ENCODE data around the gene ANKRD40. TPM values are rescaled to one million over a fixed set of nuclear protein-coding genes. Genes with fewer than 3 reads are reported as not detected.
A peak's percentile ranks its signal among the peaks of the same experiment; 100 is the strongest.

ANKRD40 gene
- total and polyA plus RNA-seq, 9 of the 15 experiments (the other 6 are each of a cell fraction or from before 2014, with no cell fraction given), result 9.0 to 28.9 (median 27.7) TPM

- TF ChIP-seq HBP1 (CRISPR knock-in tag; IDR thresholded peaks at IDR 0.05) (no peak), TRIM28 (IDR thresholded peaks at IDR 0.05) (no peak), VEZF1 (CRISPR knock-in tag; IDR thresholded peaks at IDR 0.05) (no peak), ATF4 (CRISPR knock-in tag; IDR thresholded peaks at IDR 0.05) (no peak), LCOR (CRISPR knock-in tag; IDR thresholded peaks at IDR 0.05) (peak; percentile 89; the same call in 1 of the 2 replicates), ZNF12 (CRISPR knock-in tag; IDR thresholded peaks at IDR 0.05) (no peak), TEAD4 (IDR thresholded peaks at IDR 0.05; ENCODE audit: low read length) (peak; percentile 4; the same call in 1 of the 2 replicates), TEAD4 (CRISPR knock-in tag; IDR thresholded peaks at IDR 0.05; ENCODE audit: borderline replicate concordance) (no peak), SUPT5H (IDR thresholded peaks at IDR 0.05) (peak; percentile 58), RBM25 (IDR thresholded peaks at IDR 0.05; ENCODE audit: low read depth, low read length, severe bottlenecking) (no peak), ZNF695 (CRISPR knock-in tag; IDR thresholded peaks at IDR 0.05) (no peak), DDX20 (tag; IDR thresholded peaks at IDR 0.05; ENCODE audit: low read depth) (no peak), MCM3 (IDR thresholded peaks at IDR 0.05) (no peak), ZNF232 (CRISPR knock-in tag; IDR thresholded peaks at IDR 0.05) (no peak), TFAP4 (CRISPR knock-in tag; IDR thresholded peaks at IDR 0.05; ENCODE audit: borderline replicate concordance) (no peak), ARHGAP35 (IDR thresholded peaks at IDR 0.05; ENCODE audit: partially characterized antibody) (no peak), BRCA1 (IDR thresholded peaks at IDR 0.05) (no peak), BRCA1 (CRISPR knock-in tag; IDR thresholded peaks at IDR 0.05) (no peak), RFX7 (CRISPR knock-in tag; IDR thresholded peaks at IDR 0.05) (no peak), RHOXF2B (CRISPR knock-in tag; conservative IDR thresholded peaks at IDR 0.05) (no peak), GABPB2 (CRISPR knock-in tag; conservative IDR thresholded peaks at IDR 0.05) (no peak), TAF7 (tag; IDR thresholded peaks at IDR 0.05) (peak; percentile 64; the same call in 1 of the 2 replicates), SMARCA5 (IDR thresholded peaks at IDR 0.05) (no peak), ZNF511 (CRISPR knock-in tag; IDR thresholded peaks at IDR 0.05) (no peak), RFX1 (IDR thresholded peaks at IDR 0.05) (no peak), EWSR1 (IDR thresholded peaks at IDR 0.05; ENCODE audit: borderline replicate concordance, low read depth, partially characterized antibody) (no peak)
These were observed 611 bp upstream of the ANKRD40 start (continued) for GRCh38 chr17:50708050-50709000.
